ENCODE data around the gene NOC3L.

- TF ChIP-seq CTCF (conservative IDR thresholded peaks at IDR 0.05; ENCODE audit: low read depth, low read length) (no peak), MXI1 (IDR thresholded peaks at IDR 0.05; ENCODE audit: borderline replicate concordance, low read depth, low read length) (no peak), CHD1 (IDR thresholded peaks at IDR 0.05; ENCODE audit: low read depth, low read length) (no peak), RAD21 (IDR thresholded peaks at IDR 0.05; ENCODE audit: low read length) (no peak), USF2 (IDR thresholded peaks at IDR 0.05; ENCODE audit: low read depth, low read length) (no peak), SMC3 (IDR thresholded peaks at IDR 0.05; ENCODE audit: low read depth, low read length) (no peak), RCOR1 (IDR thresholded peaks at IDR 0.05; ENCODE audit: insufficient replicate concordance, low read length) (no peak), POLR2A (IDR thresholded peaks at IDR 0.05; ENCODE audit: low read depth, low read length) (no peak)
Measured at GRCh38 chr10:94288361-94289101, 74.2 kb downstream of the NOC3L start.
